ENCODE results near the gene CLEC2L.

CLEC2L gene

GRCh38 chr7:139523199-139523941 is at the start of gene CLEC2L:
CLEC2L (plus strand) TSS chr7:139523685; CDS start chr7:139523928, 243 bp downstream.
- DNase-seq (ENCODE audit: insufficient read length, low spot score) (no peak), FAIRE-seq (no peak)

- FAIRE-seq (no peak), DNase-seq (ENCODE audit: insufficient read length, low spot score) (no peak)
These were observed 47.3 kb upstream of the CLEC2L start for GRCh38 chr7:139476139-139476538.

- no peak for DNase-seq (ENCODE audit: insufficient read length, low spot score)
- FAIRE-seq, result no peak
These were observed 46.6 kb upstream of the CLEC2L start for GRCh38 chr7:139476891-139477290.

- FAIRE-seq, result no peak
- no peak for DNase-seq (ENCODE audit: insufficient read length, low spot score)
These were observed 43.9 kb upstream of the CLEC2L start for GRCh38 chr7:139479620-139480019.

GRCh38 chr7:139481364-139481763 is 42.1 kb upstream of the CLEC2L start:
- no peak for DNase-seq (ENCODE audit: insufficient read length, low spot score)
- no peak for FAIRE-seq

- no peak for DNase-seq (ENCODE audit: insufficient read length, low spot score)
- FAIRE-seq, result no peak
These were observed 41.4 kb upstream of the CLEC2L start for GRCh38 chr7:139482122-139482521.

- no peak for DNase-seq (ENCODE audit: insufficient read length, low spot score)
- FAIRE-seq, result no peak
These were observed 40.6 kb upstream of the CLEC2L start for GRCh38 chr7:139482662-139483466.

GRCh38 chr7:139487366-139488080 is 36.0 kb upstream of the CLEC2L start:
- DNase-seq (ENCODE audit: insufficient read length, low spot score) (no peak), FAIRE-seq (no peak)

- FAIRE-seq (no peak), DNase-seq (ENCODE audit: insufficient read length, low spot score) (no peak)
These were observed 34.7 kb upstream of the CLEC2L start for GRCh38 chr7:139488810-139489209.

GRCh38 chr7:139490130-139490529 is 33.4 kb upstream of the CLEC2L start:
- DNase-seq (ENCODE audit: insufficient read length, low spot score) (no peak), FAIRE-seq (no peak)

- no peak for FAIRE-seq
These were observed 31.2 kb upstream of the CLEC2L start for GRCh38 chr7:139492293-139492692.

GRCh38 chr7:139494835-139495579 is 28.5 kb upstream of the CLEC2L start:
- DNase-seq (ENCODE audit: insufficient read length, low spot score) (no peak), FAIRE-seq (no peak)

More at GRCh38 chr7:139492293-139492692, 31.2 kb upstream of the CLEC2L start:
- DNase-seq (ENCODE audit: insufficient read length, low spot score), result no peak

GRCh38 chr7:139495580-139496125 is 27.8 kb upstream of the CLEC2L start:
- FAIRE-seq (no peak), DNase-seq (ENCODE audit: insufficient read length, low spot score) (no peak)

GRCh38 chr7:139496528-139496927 is 27.0 kb upstream of the CLEC2L start:
- FAIRE-seq, result no peak
- DNase-seq (ENCODE audit: insufficient read length, low spot score), result no peak

- no peak for FAIRE-seq
These were observed 22.7 kb upstream of the CLEC2L start for GRCh38 chr7:139500770-139501138.

GRCh38 chr7:139502226-139502625 is 21.3 kb upstream of the CLEC2L start:
- no peak for FAIRE-seq

More at GRCh38 chr7:139500770-139501138, 22.7 kb upstream of the CLEC2L start:
- DNase-seq (ENCODE audit: insufficient read length, low spot score), result no peak

GRCh38 chr7:139505563-139505962 is 17.9 kb upstream of the CLEC2L start:
- FAIRE-seq, result no peak
- DNase-seq (ENCODE audit: insufficient read length, low spot score), result no peak

More at GRCh38 chr7:139502226-139502625, 21.3 kb upstream of the CLEC2L start:
- DNase-seq (ENCODE audit: insufficient read length, low spot score), result no peak

GRCh38 chr7:139509535-139509934 is 13.9 kb upstream of the CLEC2L start:
- FAIRE-seq, result no peak
- DNase-seq (ENCODE audit: insufficient read length, low spot score), result no peak

GRCh38 chr7:139511315-139511714 is 12.2 kb upstream of the CLEC2L start:
- FAIRE-seq, result no peak
- DNase-seq (ENCODE audit: insufficient read length, low spot score), result no peak

- DNase-seq (ENCODE audit: insufficient read length, low spot score) (no peak), FAIRE-seq (no peak)
These were observed 8.2 kb upstream of the CLEC2L start for GRCh38 chr7:139515266-139515665.
